Measurements from ENCODE around the gene PTRH1. TPM values are rescaled to one million over a fixed set of nuclear protein-coding genes. Genes with fewer than 3 reads are reported as not detected.

The PTRH1 gene
- polyA plus RNA-seq, 1 experiment = 21.1 TPM

GRCh38 chr9:127676638-127677037, 38.8 kb downstream of the PTRH1 start:
- Histone ChIP-seq H3K27me3 (ENCODE audit: control insufficient read depth, insufficient read depth, low read length) (no peaks in the 10 kb centered on the region), H3K36me3 (ENCODE audit: control insufficient read depth, insufficient read depth, low read length) (peaks cover 22% of the 10 kb centered on the region), H3K4me3 (ENCODE audit: low read depth, low read length) (no peak overlapping the region)
- ChIA-PET POLR2A (no interaction called here), CTCF (interaction anchor here (1.0 kb wide), 1 partner anchor 10 kb away, joined by 3 read pairs; no protein-coding TSS in a partner anchor)
- DNase-seq (ENCODE audit: low read depth) = no peak
- no peak for TF ChIP-seq CTCF (IDR thresholded peaks at IDR 0.05; ENCODE audit: insufficient read depth, low read depth, low read length)

DNA sequence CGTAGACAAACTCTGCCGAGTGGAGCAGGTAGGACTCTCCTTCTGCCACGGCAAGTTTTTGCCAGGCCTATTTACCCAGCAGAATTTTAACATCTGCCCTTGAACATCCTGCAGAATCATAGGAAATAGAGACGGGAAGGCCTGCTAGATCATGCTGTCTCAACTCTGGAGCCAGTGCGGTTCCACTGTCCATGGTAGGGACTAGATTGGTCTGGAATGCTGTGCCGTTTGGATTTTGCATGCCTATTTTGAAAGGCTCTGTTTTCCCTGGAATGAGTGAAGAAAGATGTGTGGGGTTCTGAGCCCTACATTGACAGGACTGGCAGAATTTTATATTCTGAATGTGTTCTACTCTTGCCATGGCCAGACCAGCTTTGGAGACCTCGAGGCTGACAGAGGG, 42.2 kb downstream of the PTRH1 start:
- no peak for DNase-seq (ENCODE audit: low read depth)
- Histone ChIP-seq H3K36me3 (ENCODE audit: control insufficient read depth, insufficient read depth, low read length) (peaks cover 17% of the 10 kb centered on the region), H3K4me3 (ENCODE audit: low read depth, low read length) (no peak overlapping the region), H3K27me3 (ENCODE audit: control insufficient read depth, insufficient read depth, low read length) (no peaks in the 10 kb centered on the region)
- ChIA-PET POLR2A (no interaction called here), CTCF (no interaction called here)
- TF ChIP-seq CTCF (IDR thresholded peaks at IDR 0.05; ENCODE audit: insufficient read depth, low read depth, low read length) = no peak

- POLR2A ChIA-PET = interaction anchor here (0.5 kb wide), 1 partner anchor 16 kb away, joined by 4 read pairs; no protein-coding TSS in a partner anchor
- H3K36me3 ChIP-seq (ENCODE audit: control insufficient read depth, insufficient read depth, low read length) = peaks cover 17% of the 10 kb centered on the region
- TF ChIP-seq CTCF (IDR thresholded peaks at IDR 0.05; ENCODE audit: insufficient read depth, low read depth, low read length) = no peak
- H3K4me3 ChIP-seq (ENCODE audit: low read depth, low read length) = no peak overlapping the region
- H3K27me3 ChIP-seq (ENCODE audit: control insufficient read depth, insufficient read depth, low read length) = no peaks in the 10 kb centered on the region
- no peak for DNase-seq (ENCODE audit: low read depth)
- CTCF ChIA-PET = interaction anchor here (1.3 to 2.0 kb wide), 5 partner anchors 15 to 79 kb away, joined by 3 to 7 read pairs (median 5); partner anchors contain the start of gene TOR2A
These were observed 47.6 kb downstream of the PTRH1 start for GRCh38 chr9:127667906-127668305.

- H3K36me3 ChIP-seq (ENCODE audit: control insufficient read depth, insufficient read depth, low read length) = peaks cover 18% of the 10 kb centered on the region
- no peak for TF ChIP-seq CTCF (IDR thresholded peaks at IDR 0.05; ENCODE audit: insufficient read depth, low read depth, low read length)
- no peak overlapping the region for H3K4me3 ChIP-seq (ENCODE audit: low read depth, low read length)
- ChIA-PET CTCF (interaction anchor here (1.1 to 2.0 kb wide), 6 partner anchors 9 to 78 kb away, joined by 3 to 7 read pairs (median 4); partner anchors contain the start of gene TOR2A), POLR2A (interaction anchor here (0.5 kb wide), 1 partner anchor 16 kb away, joined by 4 read pairs; no protein-coding TSS in a partner anchor)
- no peak for DNase-seq (ENCODE audit: low read depth)
- H3K27me3 ChIP-seq (ENCODE audit: control insufficient read depth, insufficient read depth, low read length) = no peaks in the 10 kb centered on the region
These were observed 48.2 kb downstream of the PTRH1 start for GRCh38 chr9:127667127-127667844.

DNA sequence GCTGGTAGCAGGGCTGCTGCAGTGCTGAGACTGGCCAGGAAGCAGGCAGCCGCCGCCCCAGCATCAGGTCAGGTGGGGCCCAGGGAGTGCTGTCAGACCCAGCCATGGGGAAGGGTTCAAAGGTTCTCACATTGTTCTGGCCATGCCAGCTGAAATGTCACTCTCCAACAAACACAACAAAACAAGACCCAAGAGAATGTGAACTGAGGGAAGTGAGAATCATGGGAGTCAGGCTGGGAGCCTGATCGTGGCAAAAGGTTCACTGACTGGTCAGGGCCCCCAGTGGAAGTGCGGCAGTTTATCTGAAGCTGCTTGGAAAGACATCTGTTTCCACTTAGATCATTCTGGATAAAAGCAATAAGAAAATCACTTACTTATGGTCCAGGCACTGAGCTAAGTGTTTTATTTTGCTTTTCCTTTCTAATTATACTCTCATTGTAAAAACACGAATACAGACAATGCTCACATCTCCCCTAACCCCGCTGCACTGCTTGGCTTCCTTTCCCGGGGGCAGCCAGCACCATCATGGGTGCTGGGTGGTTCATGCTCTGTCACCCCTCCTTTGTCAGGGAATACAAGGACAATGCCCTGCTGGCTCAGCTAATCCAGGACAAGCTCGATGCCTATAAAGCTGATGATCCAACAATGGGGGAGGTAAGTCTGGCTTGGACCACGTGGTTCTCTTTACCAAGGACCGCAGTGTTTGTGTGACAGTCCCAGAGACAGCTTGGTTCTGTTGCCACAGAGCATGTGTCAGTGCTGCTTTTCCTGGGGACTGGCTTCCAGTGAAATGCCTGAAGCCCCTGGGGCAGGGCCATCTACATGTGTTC, 50.6 kb downstream of the PTRH1 start:
- CTCF ChIA-PET = interaction anchor here (1.1 to 2.5 kb wide), 3 partner anchors 8 to 70 kb away, joined by 3 to 11 read pairs (median 4); partner anchors contain the start of gene TOR2A
- Histone ChIP-seq H3K36me3 (ENCODE audit: control insufficient read depth, insufficient read depth, low read length) (peaks cover 12% of the 10 kb centered on the region), H3K4me3 (ENCODE audit: low read depth, low read length) (no peak overlapping the region), H3K27me3 (ENCODE audit: control insufficient read depth, insufficient read depth, low read length) (no peaks in the 10 kb centered on the region)
- DNase-seq (ENCODE audit: low read depth) = peak; percentile 39
- no peak for TF ChIP-seq CTCF (IDR thresholded peaks at IDR 0.05; ENCODE audit: insufficient read depth, low read depth, low read length)
- POLR2A ChIA-PET = interaction anchor here (0.5 to 0.7 kb wide), 2 partner anchors 14 to 45 kb away, joined by 3 to 4 read pairs; no protein-coding TSS in a partner anchor

All from BJ (cell line).